SH-SY5Y (cell line): ENCODE results near the gene DIPK1C.

ENCODE experiments used
- GATA2 ChIP-seq: IDR thresholded peaks from 2 replicates; pipeline ENCODE4 v1.6.1; 2011; ENCODE audit warnings: mild to moderate bottlenecking, low read depth, low read length
- GATA3 ChIP-seq: IDR thresholded peaks from 2 replicates; pipeline ENCODE4 v1.6.1; 2011; ENCODE audit warnings: low read depth, mild to moderate bottlenecking, low read length, moderate library complexity

DNA sequence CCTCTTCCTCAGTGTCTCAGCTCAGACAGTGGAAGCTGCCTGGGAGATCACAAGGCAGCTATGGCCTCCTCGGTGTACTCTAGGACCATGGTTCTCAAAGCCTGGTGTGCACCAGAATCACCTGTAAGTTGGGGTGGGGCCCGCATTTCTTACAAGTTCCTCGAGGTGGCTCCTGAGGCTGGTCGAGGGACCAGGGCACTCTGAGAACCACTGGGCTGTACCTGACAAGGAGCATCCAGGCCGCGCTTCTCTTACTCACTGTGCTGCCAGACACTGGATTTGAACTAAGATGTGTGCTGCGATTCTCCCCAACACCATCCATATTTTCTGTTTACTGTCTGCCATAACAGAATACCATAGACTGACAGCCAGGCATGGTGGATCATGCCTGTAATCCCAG is 59.5 kb downstream of the DIPK1C start:
- TF ChIP-seq GATA3 (no peak), GATA2 (no peak)
